Subcutaneous preadipocyte (primary cell): ENCODE data around the gene C7. TPM values are rescaled to one million over a fixed set of nuclear protein-coding genes. Genes with fewer than 3 reads are reported as not detected.

ENCODE experiments used
- small RNA-seq: library from RNA; depleted of rRNA; stranded (forward); fragments of <200 nt; gene quantifications from one replicate; pipeline ENCODE3, GENCODE V24; 2012
- total RNA-seq: library from RNA; depleted of rRNA; stranded (reverse); fragments of >200 nt; gene quantifications from 2 replicates; pipeline ENCODE4 v1.2.3, GENCODE V29; 2012

C7 gene
- total RNA-seq = 0.39 and 12.9 TPM in 2 replicates

GRCh38 chr5:40909264-40909663 is at the start of gene C7:
C7 (plus strand) TSS chr5:40909497; CDS start chr5:40909611, 114 bp downstream.

Small RNA genes lying within 50 kb of the gene (small RNA-seq; reads per million reads assigned to genes)
- not detected for gene AC114967.1
- not detected for gene RNU7-161P

Other genes starting within 250 kb of the C7 start
- 4.8 and 33.8 TPM in 2 replicates for gene PTGER4, start 229.6 kb upstream of the C7 start, total RNA-seq
- 9.6 and 11.7 TPM in 2 replicates for gene TTC33, start 153.5 kb upstream of the C7 start, total RNA-seq
- 80.8 and 100 TPM in 2 replicates for gene PRKAA1, start 111.1 kb upstream of the C7 start, total RNA-seq
- gene RPL37, start 74.3 kb upstream of the C7 start, total RNA-seq = 981 and 1,243 TPM in 2 replicates
- 17.2 and 24.3 TPM in 2 replicates for gene CARD6, start 68.1 kb upstream of the C7 start, total RNA-seq
- gene MROH2B, start 161.8 kb downstream of the C7 start, total RNA-seq = under 0.01 TPM in 1 of 2 replicates, not detected in the other